Type B pancreatic cell (in vitro differentiated cells): ENCODE measurements around the gene SPAST. TPM values are rescaled to one million over a fixed set of nuclear protein-coding genes. Genes with fewer than 3 reads are reported as not detected.

ENCODE experiments used
- DNase-seq: peaks from one replicate; pipeline ENCODE4 v3.0.0; 2021; ENCODE audit warnings: mixed read lengths; ENCODE audit not compliant: unreplicated experiment; ENCODE audit errors: extremely low spot score
- H3K27ac Mint-ChIP-seq: 2 replicates; pipeline ENCODE4 v1.8.0; 2021; ENCODE audit warnings: mild to moderate bottlenecking, mixed read lengths
- H3K27me3 Mint-ChIP-seq: 2 replicates; pipeline ENCODE4 v1.8.0; 2021; ENCODE audit warnings: mixed read lengths
- H3K36me3 Mint-ChIP-seq: 2 replicates; pipeline ENCODE4 v1.8.0; 2021; ENCODE audit warnings: mixed read lengths
- H3K4me1 Mint-ChIP-seq: one replicate; pipeline ENCODE4 v1.8.0; 2021; ENCODE audit warnings: mixed read lengths; ENCODE audit not compliant: unreplicated experiment
- H3K4me3 Mint-ChIP-seq: 2 replicates; pipeline ENCODE4 v1.8.0; 2021; ENCODE audit warnings: mild to moderate bottlenecking, mixed read lengths
- H3K9me3 Mint-ChIP-seq: 2 replicates; pipeline ENCODE4 v1.8.0; 2021; ENCODE audit warnings: mixed read lengths
- CTCF ChIP-seq: fragments of 200-600 bp; sonication (generic); conservative IDR thresholded peaks from 2 replicates; pipeline ENCODE4 v1.5.0; 2021; ENCODE audit warnings: antibody characterized with exemption, mild to moderate bottlenecking
- total RNA-seq: library from RNA; stranded (reverse); gene quantifications from 2 replicates; pipeline ENCODE4 v1.2.1, GENCODE V29; 2021; ENCODE audit warnings: low replicate concordance

Gene SPAST
- total RNA-seq, 1 donor from 2014 or later, result 28.4 TPM

GRCh38 chr2:32064713-32065112 is 1.4 kb downstream of the SPAST start:
- no peaks in the 10 kb centered on the region for H3K36me3 Mint-ChIP-seq
- no peak for DNase-seq
- no peak for TF ChIP-seq CTCF
- H3K4me1 Mint-ChIP-seq, result peaks cover 15% of the 10 kb centered on the region
- peak overlapping the region; percentile 99 for H3K4me3 Mint-ChIP-seq
- H3K27ac Mint-ChIP-seq, result peak overlapping the region; percentile 90
- H3K27me3 Mint-ChIP-seq, result no peaks in the 10 kb centered on the region
- H3K9me3 Mint-ChIP-seq, result no peaks in the 10 kb centered on the region

- no peak overlapping the region for H3K27ac Mint-ChIP-seq
- H3K27me3 Mint-ChIP-seq, result no peaks in the 10 kb centered on the region
- no peaks in the 10 kb centered on the region for H3K36me3 Mint-ChIP-seq
- no peak for TF ChIP-seq CTCF
- peaks cover 9% of the 10 kb centered on the region for H3K4me1 Mint-ChIP-seq
- no peak for DNase-seq
- no peaks in the 10 kb centered on the region for H3K9me3 Mint-ChIP-seq
- H3K4me3 Mint-ChIP-seq, result no peak overlapping the region
These were observed 4.2 kb downstream of the SPAST start for GRCh38 chr2:32067549-32067948.

GRCh38 chr2:32074134-32074506 is 10.8 kb downstream of the SPAST start:
- Mint-ChIP-seq H3K27ac (peak overlapping the region; percentile 70), H3K36me3 (peaks cover 4% of the 10 kb centered on the region), H3K4me3 (no peak overlapping the region), H3K27me3 (no peaks in the 10 kb centered on the region), H3K4me1 (no peaks in the 10 kb centered on the region), H3K9me3 (no peaks in the 10 kb centered on the region)
- no peak for TF ChIP-seq CTCF
- DNase-seq, result no peak

GRCh38 chr2:32095671-32096070 is 32.3 kb downstream of the SPAST start:
- Mint-ChIP-seq H3K9me3 (no peaks in the 10 kb centered on the region), H3K27ac (no peak overlapping the region), H3K4me3 (no peak overlapping the region), H3K27me3 (no peaks in the 10 kb centered on the region), H3K36me3 (peaks cover 21% of the 10 kb centered on the region), H3K4me1 (no peaks in the 10 kb centered on the region)
- TF ChIP-seq CTCF, result no peak
- no peak for DNase-seq

- Mint-ChIP-seq H3K27me3 (no peaks in the 10 kb centered on the region), H3K27ac (no peak overlapping the region), H3K9me3 (peaks cover 10% of the 10 kb centered on the region), H3K36me3 (peaks cover 44% of the 10 kb centered on the region), H3K4me3 (no peak overlapping the region), H3K4me1 (no peaks in the 10 kb centered on the region)
- no peak for TF ChIP-seq CTCF
- DNase-seq, result no peak
These were observed 44.8 kb downstream of the SPAST start for GRCh38 chr2:32108111-32108510.

GRCh38 chr2:32118055-32118454 is 54.7 kb downstream of the SPAST start:
- no peak overlapping the region for H3K4me3 Mint-ChIP-seq

More at GRCh38 chr2:32118055-32118454, 54.7 kb downstream of the SPAST start:
- H3K4me1 Mint-ChIP-seq, result no peaks in the 10 kb centered on the region
- no peaks in the 10 kb centered on the region for H3K27me3 Mint-ChIP-seq
- H3K27ac Mint-ChIP-seq, result no peak overlapping the region
- peaks cover 4% of the 10 kb centered on the region for H3K36me3 Mint-ChIP-seq
- DNase-seq, result no peak
- no peaks in the 10 kb centered on the region for H3K9me3 Mint-ChIP-seq
- TF ChIP-seq CTCF, result no peak
